GM12865 (cell line): Measurements from ENCODE around the gene CANT1.

Experiments
- DNase-seq: peaks from one replicate; pipeline ENCODE4 v3.0.0; 2010; ENCODE audit warnings: low read depth
- H3K4me3 ChIP-seq: 2 replicates; pipeline ENCODE4 v1.5.1; 2011; ENCODE audit warnings: mild to moderate bottlenecking, low read depth, low read length, control low read depth
- CTCF ChIP-seq: IDR thresholded peaks from 2 replicates; pipeline ENCODE4 v1.5.1; 2011; ENCODE audit warnings: low read length, control low read depth, low read depth, inconsistent platforms; ENCODE audit not compliant: insufficient read depth; ENCODE audit errors: missing control alignments

The CANT1 gene

GRCh38 chr17:79020631-79021301, 11.2 kb upstream of the CANT1 start:
- DNase-seq, result no peak
- no peak overlapping the region for H3K4me3 ChIP-seq
- no peak for TF ChIP-seq CTCF

- TF ChIP-seq CTCF, result peak; percentile 49
- DNase-seq, result peak; percentile 65
- H3K4me3 ChIP-seq, result no peak overlapping the region
Observed at GRCh38 chr17:79019632-79020584, 10.3 kb upstream of the CANT1 start.

- no peak for TF ChIP-seq CTCF
- DNase-seq, result no peak
- H3K4me3 ChIP-seq, result no peak overlapping the region
Observed at GRCh38 chr17:79019261-79019631, 9.7 kb upstream of the CANT1 start.

GRCh38 chr17:79018370-79018695, 8.8 kb upstream of the CANT1 start:
- H3K4me3 ChIP-seq, result no peak overlapping the region
- DNase-seq, result no peak
- no peak for TF ChIP-seq CTCF

GRCh38 chr17:79017546-79018369, 8.2 kb upstream of the CANT1 start:
- no peak for TF ChIP-seq CTCF
- H3K4me3 ChIP-seq, result no peak overlapping the region
- no peak for DNase-seq

GRCh38 chr17:79014158-79014758, 4.7 kb upstream of the CANT1 start:
- H3K4me3 ChIP-seq, result no peak overlapping the region
- no peak for DNase-seq
- no peak for TF ChIP-seq CTCF
